SU-DHL-6 (cell line): Measurements from ENCODE around the gene NFKBIZ.

Experiments used
- CTCF ChIP-seq: fragments of 200-600 bp; sonication (generic); IDR thresholded peaks from one replicate; pipeline ENCODE4 v1.5.1; 2017; ENCODE audit warnings: antibody characterized with exemption, mild to moderate bottlenecking, low read length, moderate library complexity; ENCODE audit not compliant: insufficient read depth, poor library complexity, severe bottlenecking
- EZH2phosphoT487 ChIP-seq: fragments of 200-600 bp; sonication (generic), shearing (Covaris generic); conservative IDR thresholded peaks from 2 replicates; pipeline ENCODE4 v1.6.1; 2018; ENCODE audit warnings: mild to moderate bottlenecking, antibody characterized with exemption, low read length, moderate library complexity, mixed read lengths

DNA sequence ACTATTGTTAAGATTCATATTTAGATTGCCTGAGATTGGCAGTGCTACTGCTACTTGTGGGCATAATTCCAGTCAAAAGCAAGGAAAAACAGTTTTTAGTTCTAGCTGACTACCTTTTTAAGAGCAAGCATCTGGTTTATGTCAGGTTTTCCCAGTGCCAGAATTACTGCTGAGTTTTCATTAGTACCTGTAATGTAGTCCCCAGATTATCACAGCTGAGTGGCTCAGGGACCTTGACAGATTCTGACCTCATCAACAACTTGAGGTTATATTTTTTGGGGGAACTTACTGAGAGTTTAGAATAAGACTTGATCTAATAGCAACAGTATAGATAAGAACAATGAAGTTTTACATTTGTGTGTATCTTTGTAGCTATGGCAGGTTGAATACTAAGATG, 39.3 kb upstream of the NFKBIZ start:
- TF ChIP-seq CTCF (no peak), EZH2phosphoT487 (no peak)
